Ishikawa (cell line): Measurements from ENCODE around the gene ZBTB8OS.

Experiments used
- CEBPB ChIP-seq: IDR thresholded peaks from 2 replicates; pipeline ENCODE4 v1.6.1; 2012
- CREB1 ChIP-seq: IDR thresholded peaks from 2 replicates; pipeline ENCODE4 v1.6.1; 2012; ENCODE audit warnings: low read depth
- EGR1 ChIP-seq: IDR thresholded peaks from 2 replicates; pipeline ENCODE4 v1.6.1; 2012
- EP300 ChIP-seq: IDR thresholded peaks from 2 replicates; pipeline ENCODE4 v1.6.1; 2012; ENCODE audit warnings: borderline replicate concordance
- FOXM1 ChIP-seq: IDR thresholded peaks from 2 replicates; pipeline ENCODE4 v1.6.1; 2012; ENCODE audit warnings: low read depth, borderline replicate concordance
- NFIC ChIP-seq: IDR thresholded peaks from 2 replicates; pipeline ENCODE4 v1.6.1; 2012
- RAD21 ChIP-seq: IDR thresholded peaks from 2 replicates; pipeline ENCODE4 v1.6.1; 2012; ENCODE audit warnings: low read depth
- TAF1 ChIP-seq: IDR thresholded peaks from 2 replicates; pipeline ENCODE4 v1.6.1; 2012; ENCODE audit warnings: low read depth, mild to moderate bottlenecking
- TCF12 ChIP-seq: IDR thresholded peaks from 2 replicates; pipeline ENCODE4 v1.6.1; 2012; ENCODE audit warnings: low read depth
- TEAD4 ChIP-seq: IDR thresholded peaks from 2 replicates; pipeline ENCODE4 v1.6.1; 2012
- USF1 ChIP-seq: IDR thresholded peaks from 2 replicates; pipeline ENCODE4 v1.6.1; 2012
- ZBTB7A ChIP-seq: IDR thresholded peaks from 2 replicates; pipeline ENCODE4 v1.6.1; 2012; ENCODE audit warnings: low read depth
- TF ChIP-seq, protein P1 (sequence below): IDR thresholded peaks from 2 replicates; pipeline ENCODE4 v1.6.1; 2012; ENCODE audit warnings: low read depth, mild to moderate bottlenecking

The ZBTB8OS gene

DNA sequence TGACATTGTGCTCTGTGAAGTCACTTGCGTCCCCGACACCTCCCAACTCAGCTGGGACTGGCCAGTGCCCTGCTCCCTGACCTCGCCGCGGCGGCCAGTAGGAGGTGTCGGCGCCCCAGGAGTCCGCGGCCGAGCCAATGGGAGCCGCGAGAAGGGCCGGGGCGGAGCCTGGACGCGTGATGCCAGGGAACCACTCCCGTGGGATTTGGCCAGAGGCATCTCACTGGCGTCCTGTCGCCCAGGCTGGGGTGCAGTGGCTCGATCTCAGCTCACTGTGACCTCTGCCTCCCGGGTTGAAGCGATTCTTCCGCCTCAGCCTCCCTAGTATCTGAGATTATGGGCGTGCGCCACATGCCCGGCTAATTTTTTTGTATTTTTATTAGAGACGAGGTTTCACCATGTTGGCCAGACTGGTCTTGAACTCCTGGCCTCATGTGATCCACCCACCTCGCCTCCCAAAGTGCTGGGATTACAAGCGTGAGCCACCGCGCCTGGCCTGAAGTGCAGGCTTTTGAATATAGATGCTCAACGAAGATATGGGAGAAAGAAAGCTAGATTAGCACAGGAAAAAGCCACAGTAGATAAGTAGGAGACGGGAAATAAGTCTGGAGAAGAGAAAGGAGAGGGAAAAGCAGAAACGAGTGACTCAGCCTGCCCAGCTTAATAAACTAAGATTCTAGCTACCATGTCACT is 38.0 kb downstream of the ZBTB8OS start:
- TF ChIP-seq ZBTB7A: no peak
- peak; percentile 37; the same call in 1 of the 2 replicates for TF ChIP-seq TAF1
- TF ChIP-seq, protein P1, sequence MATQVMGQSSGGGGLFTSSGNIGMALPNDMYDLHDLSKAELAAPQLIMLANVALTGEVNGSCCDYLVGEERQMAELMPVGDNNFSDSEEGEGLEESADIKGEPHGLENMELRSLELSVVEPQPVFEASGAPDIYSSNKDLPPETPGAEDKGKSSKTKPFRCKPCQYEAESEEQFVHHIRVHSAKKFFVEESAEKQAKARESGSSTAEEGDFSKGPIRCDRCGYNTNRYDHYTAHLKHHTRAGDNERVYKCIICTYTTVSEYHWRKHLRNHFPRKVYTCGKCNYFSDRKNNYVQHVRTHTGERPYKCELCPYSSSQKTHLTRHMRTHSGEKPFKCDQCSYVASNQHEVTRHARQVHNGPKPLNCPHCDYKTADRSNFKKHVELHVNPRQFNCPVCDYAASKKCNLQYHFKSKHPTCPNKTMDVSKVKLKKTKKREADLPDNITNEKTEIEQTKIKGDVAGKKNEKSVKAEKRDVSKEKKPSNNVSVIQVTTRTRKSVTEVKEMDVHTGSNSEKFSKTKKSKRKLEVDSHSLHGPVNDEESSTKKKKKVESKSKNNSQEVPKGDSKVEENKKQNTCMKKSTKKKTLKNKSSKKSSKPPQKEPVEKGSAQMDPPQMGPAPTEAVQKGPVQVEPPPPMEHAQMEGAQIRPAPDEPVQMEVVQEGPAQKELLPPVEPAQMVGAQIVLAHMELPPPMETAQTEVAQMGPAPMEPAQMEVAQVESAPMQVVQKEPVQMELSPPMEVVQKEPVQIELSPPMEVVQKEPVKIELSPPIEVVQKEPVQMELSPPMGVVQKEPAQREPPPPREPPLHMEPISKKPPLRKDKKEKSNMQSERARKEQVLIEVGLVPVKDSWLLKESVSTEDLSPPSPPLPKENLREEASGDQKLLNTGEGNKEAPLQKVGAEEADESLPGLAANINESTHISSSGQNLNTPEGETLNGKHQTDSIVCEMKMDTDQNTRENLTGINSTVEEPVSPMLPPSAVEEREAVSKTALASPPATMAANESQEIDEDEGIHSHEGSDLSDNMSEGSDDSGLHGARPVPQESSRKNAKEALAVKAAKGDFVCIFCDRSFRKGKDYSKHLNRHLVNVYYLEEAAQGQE: no peak
- no peak for TF ChIP-seq EP300
- TF ChIP-seq USF1: peak; percentile 80

GRCh38 chr1:32611859-32612188 is 38.5 kb downstream of the ZBTB8OS start:
- TF ChIP-seq TCF12 (no peak), ZBTB7A (no peak), TEAD4 (no peak), FOXM1 (no peak), RAD21 (no peak), CREB1 (no peak)
- TF ChIP-seq, protein P1: no peak

GRCh38 chr1:32609180-32609579 is 41.2 kb downstream of the ZBTB8OS start:
- TF ChIP-seq CREB1 (no peak), FOXM1 (no peak), TEAD4 (no peak), ZBTB7A (no peak), TCF12 (no peak), RAD21 (no peak), EGR1 (no peak), USF1 (no peak), EP300 (no peak), NFIC (no peak), CEBPB (no peak)
- TF ChIP-seq, protein P1: no peak

DNA sequence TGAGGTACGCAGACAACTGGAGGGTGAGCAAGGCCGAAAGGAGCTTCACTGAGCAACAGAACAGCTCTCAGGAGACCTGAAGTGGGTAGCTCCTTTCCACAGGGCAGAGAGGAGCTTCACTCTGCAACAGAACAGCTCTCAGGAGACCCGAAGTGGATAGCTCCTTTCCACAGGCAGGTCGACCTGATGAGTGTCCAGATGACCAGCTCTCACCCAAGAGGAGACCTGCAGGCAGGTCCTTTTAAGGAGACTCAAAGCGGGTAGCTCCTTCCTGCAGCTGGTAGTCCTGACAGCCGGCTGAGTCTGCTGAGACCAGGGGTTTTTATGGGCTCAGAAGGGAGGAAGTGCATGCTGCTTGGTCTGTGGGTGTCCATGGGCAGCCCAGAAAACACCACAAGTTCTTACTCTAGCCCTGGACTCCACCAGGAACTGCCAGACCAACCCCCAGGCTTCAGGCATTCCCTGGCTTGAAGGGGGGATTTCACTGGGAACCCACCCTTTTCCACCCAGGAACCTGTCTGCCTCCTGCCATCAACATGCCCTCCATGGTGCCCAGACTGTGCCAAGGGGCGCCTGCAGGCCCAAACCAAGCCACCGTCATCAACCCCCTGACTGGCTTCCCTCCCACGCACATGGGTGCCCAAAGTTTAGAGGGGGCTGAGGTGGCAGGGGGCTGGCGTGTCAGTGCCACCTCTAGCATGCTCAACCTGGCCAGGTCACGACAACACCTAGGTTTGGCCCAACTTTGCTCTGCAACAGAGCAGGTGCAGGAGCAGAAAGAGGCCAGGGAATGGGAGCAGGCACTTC is 43.6 kb downstream of the ZBTB8OS start:
- TF ChIP-seq RAD21: no peak
- TF ChIP-seq NFIC: no peak
- no peak for TF ChIP-seq TAF1
- TF ChIP-seq ZBTB7A: no peak
- TF ChIP-seq EGR1: no peak
- TF ChIP-seq CEBPB: no peak
- TF ChIP-seq CREB1: no peak
- no peak for TF ChIP-seq FOXM1
- TF ChIP-seq, protein P1: no peak
- TF ChIP-seq EP300: no peak
